HL-60 (cell line): ENCODE data around the gene MLYCD.

ENCODE experiments used
- DNase-seq, 2 experiments: peaks; one replicate each; pipeline ENCODE4 v3.0.0-alpha.2; 2010 to 2020; ENCODE audit warnings: low read depth in 1 of 2, low spot score in 1 of 2
- H3K27ac ChIP-seq: fragments of 250-450 bp; sonication (Bioruptor Pico); replicated peaks from 2 replicates; pipeline ENCODE4 v1.5.1; 2020; ENCODE audit warnings: mild to moderate bottlenecking, moderate library complexity
- H3K27me3 ChIP-seq: fragments of 250-450 bp; sonication (Bioruptor Pico); 2 replicates; pipeline ENCODE4 v1.5.1; 2021; ENCODE audit warnings: mild to moderate bottlenecking, moderate library complexity; ENCODE audit not compliant: insufficient read depth, poor library complexity, severe bottlenecking
- H3K4me3 ChIP-seq: replicated peaks from 2 replicates; pipeline ENCODE4 v1.5.1; 2011; ENCODE audit warnings: mild to moderate bottlenecking, control low read depth, low read length; ENCODE audit not compliant: insufficient read depth
- GABPA ChIP-seq: IDR thresholded peaks from 2 replicates; pipeline ENCODE4 v1.6.1; 2012; ENCODE audit warnings: low read depth
- POLR2AphosphoS5 ChIP-seq: IDR thresholded peaks from 2 replicates; pipeline ENCODE4 v1.6.1; 2012; ENCODE audit warnings: low read depth
- SPI1 ChIP-seq: IDR thresholded peaks from 2 replicates; pipeline ENCODE4 v1.6.1; 2012; ENCODE audit warnings: low read depth, mild to moderate bottlenecking, borderline replicate concordance
- TF ChIP-seq, protein P1 (sequence below): IDR thresholded peaks from one replicate; pipeline ENCODE4 v1.5.1; 2011; ENCODE audit warnings: low read length, control low read depth, inconsistent platforms; ENCODE audit not compliant: insufficient read depth
- TF ChIP-seq, protein P2 (sequence below): IDR thresholded peaks from 2 replicates; pipeline ENCODE4 v1.6.1; 2012; ENCODE audit warnings: low read depth; ENCODE audit not compliant: insufficient replicate concordance

The MLYCD gene

DNA sequence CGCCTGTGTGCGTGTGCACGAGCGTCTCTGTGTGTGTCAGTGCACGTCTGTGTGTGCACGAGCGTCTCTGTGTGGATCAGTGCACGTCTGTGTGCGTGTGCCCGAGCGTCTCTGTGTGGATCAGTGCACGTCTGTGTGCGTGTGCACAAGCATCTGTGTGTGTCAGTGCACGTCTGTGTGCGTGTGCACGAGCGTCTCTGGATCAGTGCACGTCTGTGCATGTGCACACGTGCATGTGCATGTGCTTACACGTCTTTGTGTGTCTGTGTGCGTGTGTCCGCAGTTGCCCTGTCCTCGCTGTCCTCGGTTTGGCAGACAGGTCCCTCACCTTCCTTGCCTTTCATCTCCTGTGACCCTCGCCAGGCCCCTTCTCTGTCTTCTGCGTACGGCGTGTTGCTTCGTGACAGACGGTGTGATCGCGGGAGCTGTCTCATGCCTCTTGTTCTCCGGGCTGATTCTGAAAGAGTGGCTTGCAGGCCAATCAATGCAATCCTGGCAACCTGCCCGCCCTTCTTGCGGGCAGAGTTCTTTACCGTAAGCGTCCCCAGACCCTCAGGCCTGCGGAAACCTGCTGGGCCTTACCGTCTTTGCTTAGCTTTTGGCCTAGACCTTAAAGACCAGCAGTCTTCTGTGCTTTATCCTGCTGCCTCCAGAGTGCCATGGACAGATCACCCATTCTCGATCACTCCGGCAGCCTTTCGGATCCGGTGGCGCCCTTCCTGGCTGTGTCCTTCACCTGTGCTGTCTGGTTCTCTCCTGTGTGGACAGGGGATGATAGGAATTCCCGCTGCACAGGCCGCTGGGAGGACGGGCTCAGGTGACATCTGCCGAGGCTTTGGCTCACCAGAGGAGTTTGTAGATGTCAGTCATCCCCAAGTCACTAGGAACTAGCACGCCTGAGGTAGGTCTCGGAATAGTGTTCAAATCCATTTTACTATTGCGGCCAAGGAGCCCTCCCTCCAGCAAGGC is 18.5 kb downstream of the MLYCD start:
- DNase-seq, result no peak
- no peak overlapping the region for H3K27ac ChIP-seq
- TF ChIP-seq POLR2AphosphoS5, result no peak
- TF ChIP-seq SPI1, result no peak
- no peak for TF ChIP-seq GABPA
- TF ChIP-seq, protein P1, sequence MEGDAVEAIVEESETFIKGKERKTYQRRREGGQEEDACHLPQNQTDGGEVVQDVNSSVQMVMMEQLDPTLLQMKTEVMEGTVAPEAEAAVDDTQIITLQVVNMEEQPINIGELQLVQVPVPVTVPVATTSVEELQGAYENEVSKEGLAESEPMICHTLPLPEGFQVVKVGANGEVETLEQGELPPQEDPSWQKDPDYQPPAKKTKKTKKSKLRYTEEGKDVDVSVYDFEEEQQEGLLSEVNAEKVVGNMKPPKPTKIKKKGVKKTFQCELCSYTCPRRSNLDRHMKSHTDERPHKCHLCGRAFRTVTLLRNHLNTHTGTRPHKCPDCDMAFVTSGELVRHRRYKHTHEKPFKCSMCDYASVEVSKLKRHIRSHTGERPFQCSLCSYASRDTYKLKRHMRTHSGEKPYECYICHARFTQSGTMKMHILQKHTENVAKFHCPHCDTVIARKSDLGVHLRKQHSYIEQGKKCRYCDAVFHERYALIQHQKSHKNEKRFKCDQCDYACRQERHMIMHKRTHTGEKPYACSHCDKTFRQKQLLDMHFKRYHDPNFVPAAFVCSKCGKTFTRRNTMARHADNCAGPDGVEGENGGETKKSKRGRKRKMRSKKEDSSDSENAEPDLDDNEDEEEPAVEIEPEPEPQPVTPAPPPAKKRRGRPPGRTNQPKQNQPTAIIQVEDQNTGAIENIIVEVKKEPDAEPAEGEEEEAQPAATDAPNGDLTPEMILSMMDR, result no peak
- TF ChIP-seq, protein P2, sequence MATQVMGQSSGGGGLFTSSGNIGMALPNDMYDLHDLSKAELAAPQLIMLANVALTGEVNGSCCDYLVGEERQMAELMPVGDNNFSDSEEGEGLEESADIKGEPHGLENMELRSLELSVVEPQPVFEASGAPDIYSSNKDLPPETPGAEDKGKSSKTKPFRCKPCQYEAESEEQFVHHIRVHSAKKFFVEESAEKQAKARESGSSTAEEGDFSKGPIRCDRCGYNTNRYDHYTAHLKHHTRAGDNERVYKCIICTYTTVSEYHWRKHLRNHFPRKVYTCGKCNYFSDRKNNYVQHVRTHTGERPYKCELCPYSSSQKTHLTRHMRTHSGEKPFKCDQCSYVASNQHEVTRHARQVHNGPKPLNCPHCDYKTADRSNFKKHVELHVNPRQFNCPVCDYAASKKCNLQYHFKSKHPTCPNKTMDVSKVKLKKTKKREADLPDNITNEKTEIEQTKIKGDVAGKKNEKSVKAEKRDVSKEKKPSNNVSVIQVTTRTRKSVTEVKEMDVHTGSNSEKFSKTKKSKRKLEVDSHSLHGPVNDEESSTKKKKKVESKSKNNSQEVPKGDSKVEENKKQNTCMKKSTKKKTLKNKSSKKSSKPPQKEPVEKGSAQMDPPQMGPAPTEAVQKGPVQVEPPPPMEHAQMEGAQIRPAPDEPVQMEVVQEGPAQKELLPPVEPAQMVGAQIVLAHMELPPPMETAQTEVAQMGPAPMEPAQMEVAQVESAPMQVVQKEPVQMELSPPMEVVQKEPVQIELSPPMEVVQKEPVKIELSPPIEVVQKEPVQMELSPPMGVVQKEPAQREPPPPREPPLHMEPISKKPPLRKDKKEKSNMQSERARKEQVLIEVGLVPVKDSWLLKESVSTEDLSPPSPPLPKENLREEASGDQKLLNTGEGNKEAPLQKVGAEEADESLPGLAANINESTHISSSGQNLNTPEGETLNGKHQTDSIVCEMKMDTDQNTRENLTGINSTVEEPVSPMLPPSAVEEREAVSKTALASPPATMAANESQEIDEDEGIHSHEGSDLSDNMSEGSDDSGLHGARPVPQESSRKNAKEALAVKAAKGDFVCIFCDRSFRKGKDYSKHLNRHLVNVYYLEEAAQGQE, result no peak
- no peaks in the 10 kb centered on the region for H3K27me3 ChIP-seq
- H3K4me3 ChIP-seq, result no peak overlapping the region

DNA sequence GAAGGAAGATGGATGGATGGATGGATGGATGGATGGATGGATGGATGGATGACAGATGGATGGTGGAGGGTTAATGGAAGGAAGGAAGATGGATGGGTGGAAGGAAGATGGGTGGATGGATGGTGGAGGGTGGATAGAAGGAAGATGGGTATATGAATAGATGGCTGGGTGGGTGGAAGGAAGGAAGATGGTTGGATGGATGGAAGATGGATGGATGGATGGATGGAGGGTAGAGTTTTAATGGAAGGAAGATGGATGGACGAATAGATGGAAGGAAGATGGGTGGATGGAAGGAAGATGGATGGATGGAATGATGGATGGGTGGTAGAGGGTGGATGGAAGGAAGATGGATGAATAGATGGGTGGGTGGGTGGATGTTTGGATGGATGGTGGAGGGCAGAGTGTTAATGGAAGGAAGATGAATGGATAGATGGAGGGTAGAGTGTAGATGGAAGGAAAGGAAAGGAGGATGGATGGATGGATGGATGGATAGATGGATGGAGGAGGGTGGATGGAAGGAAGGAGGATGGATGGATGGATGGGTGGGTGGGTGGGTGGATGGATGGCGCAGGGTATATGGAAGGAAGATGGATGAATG is 22.1 kb downstream of the MLYCD start:
- Histone ChIP-seq H3K27ac (no peak overlapping the region), H3K4me3 (no peak overlapping the region), H3K27me3 (no peaks in the 10 kb centered on the region)
- TF ChIP-seq, protein P2, result no peak
- TF ChIP-seq GABPA, result no peak
- TF ChIP-seq, protein P1, result no peak
- TF ChIP-seq SPI1, result no peak
- no peak for TF ChIP-seq POLR2AphosphoS5
- DNase-seq, result no peak

DNA sequence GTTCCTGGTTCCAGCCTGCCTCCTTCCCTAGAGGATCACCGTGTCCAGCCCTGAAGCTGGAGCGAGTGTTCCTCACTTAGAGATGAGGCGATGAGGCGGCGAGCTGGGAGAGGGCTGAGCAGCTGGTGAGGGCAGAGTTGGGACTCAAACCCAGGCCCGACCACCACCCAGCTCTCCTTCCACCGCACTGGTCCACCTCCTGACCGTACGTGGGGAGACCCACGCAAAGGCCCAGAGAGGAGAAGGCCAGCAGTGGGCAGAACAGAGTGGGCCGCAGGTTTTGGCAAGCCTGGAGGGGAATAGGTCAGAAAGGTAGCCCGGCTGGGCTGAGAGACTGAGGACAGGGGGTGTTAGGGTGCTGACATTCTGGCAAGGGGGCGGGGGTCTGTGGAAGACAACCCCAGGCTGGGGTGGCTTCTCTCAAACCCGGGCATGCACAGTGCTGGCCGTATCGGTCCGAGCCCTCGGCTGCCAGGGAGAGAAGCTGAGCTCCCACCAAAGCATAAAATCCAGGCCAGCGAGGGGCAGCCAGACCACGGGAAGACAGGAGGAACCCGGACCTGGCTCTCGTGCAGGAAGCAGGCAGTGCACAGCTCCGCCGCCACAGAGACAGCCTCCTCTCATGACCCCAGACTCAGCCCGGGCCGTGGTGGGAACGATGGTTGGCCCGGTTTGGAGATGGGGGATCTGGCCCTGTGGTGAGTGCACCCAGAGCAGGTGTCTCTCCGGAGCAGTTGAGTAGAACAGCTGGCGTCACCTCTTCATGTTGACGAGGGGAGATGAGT is 24.9 kb downstream of the MLYCD start:
- Histone ChIP-seq H3K4me3 (no peak overlapping the region), H3K27ac (no peak overlapping the region), H3K27me3 (no peaks in the 10 kb centered on the region)
- no peak for TF ChIP-seq GABPA
- TF ChIP-seq, protein P1, result no peak
- DNase-seq, result no peak
